ENCODE measurements around the gene KLHL33.

The KLHL33 gene

DNA sequence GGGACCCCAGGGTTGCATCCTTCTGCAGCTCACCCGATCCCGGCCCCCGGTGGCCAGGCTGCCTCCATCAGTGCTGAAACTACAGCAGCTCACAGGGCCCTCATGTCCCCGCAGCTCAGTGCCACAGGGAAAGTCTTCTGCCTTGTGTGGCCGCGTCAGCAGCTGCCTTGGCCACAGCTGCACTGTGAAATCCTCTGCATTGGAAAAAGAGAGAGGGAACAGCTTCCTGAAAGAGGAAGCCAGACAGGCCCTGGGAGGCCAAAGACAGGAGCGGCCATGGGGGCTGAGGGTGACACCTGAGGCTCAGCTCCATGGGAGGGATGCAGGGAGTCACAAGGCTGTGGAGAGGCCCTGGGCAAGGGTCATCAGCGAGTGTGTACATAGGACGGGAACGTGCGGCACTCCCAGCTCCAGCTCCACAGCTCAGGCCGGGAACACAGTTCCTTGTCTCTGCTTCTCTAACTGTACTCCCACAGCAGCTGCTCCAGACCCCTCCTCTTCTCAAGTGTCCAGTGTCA lies 59.8 kb downstream of the KLHL33 start:
- no peak for DNase-seq (ENCODE audit: low spot score)

All from kidney capillary endothelial cell (primary cell).